GM19324 (cell line): Measurements from ENCODE around the gene TMEM40.
"Not testable (repeated sequence)": the region's sequence is repeated elsewhere in the genome, so short reads cannot be mapped to it uniquely, and the experiment has no call there.

Experiments
- ATAC-seq: cut with Tn5 transposase; IDR thresholded peaks from one replicate; pipeline ENCODE4 v1.9.1; 2021; ENCODE audit warnings: mild to moderate bottlenecking, moderate library complexity; ENCODE audit not compliant: unreplicated experiment, low FRiP score

TMEM40 gene, protein sequence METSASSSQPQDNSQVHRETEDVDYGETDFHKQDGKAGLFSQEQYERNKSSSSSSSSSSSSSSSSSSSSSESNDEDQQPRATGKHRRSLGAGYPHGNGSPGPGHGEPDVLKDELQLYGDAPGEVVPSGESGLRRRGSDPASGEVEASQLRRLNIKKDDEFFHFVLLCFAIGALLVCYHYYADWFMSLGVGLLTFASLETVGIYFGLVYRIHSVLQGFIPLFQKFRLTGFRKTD

DNA sequence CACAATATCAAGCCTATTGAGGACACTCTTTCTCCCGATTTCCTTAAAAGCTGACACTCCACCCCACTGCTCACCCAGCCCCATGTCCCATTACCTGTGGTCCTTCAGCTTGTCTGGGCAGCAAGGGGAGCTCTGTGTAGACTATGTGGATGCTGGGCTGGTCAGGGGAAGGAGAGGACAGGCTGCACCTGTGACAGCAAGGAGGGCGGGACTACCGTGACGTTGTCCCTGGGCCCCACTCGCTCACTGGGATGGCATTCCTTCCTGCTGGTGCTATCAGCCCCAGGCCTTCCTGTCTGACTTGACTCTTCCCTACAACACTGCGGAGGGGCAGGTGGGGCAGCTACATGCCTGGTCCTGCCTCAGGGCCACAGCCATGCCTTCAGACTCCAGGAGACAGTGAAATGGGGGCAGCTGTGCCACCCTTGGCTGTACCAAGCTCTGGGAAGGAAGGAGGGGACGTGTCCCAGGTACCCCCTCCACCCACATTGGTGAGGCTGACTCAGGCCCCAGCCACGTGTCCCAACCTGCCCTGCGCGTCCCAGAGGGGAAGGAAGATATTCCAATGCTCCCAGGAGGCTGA, at the start of gene TMEM40:
TMEM40 (minus strand) TSS at position 163 of the 583 bp plus-strand sequence. CDS start 9,427 bp downstream, outside the sequence.
- ATAC-seq, result no peak

DNA sequence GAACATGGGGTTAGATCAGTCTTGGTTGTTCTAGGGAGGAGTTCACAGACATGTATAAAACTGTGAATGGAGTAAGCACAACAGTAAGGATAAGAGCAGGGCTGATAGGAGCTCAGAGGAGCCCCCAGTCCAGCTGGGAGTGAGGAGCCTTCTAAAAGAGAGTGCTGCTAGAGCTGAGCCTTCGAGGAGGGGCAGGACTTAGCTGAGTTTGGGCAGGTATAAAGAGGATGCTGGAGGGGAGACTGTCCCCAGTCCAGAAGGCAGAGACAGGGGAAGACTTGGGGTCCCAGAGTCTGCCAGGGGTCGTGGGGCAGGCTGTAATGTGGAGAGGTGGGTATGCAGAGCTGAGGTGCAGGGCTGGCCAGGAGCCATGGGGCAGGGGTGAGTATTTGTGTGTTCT, 49.5 kb upstream of the TMEM40 start:
- ATAC-seq, result no peak

DNA sequence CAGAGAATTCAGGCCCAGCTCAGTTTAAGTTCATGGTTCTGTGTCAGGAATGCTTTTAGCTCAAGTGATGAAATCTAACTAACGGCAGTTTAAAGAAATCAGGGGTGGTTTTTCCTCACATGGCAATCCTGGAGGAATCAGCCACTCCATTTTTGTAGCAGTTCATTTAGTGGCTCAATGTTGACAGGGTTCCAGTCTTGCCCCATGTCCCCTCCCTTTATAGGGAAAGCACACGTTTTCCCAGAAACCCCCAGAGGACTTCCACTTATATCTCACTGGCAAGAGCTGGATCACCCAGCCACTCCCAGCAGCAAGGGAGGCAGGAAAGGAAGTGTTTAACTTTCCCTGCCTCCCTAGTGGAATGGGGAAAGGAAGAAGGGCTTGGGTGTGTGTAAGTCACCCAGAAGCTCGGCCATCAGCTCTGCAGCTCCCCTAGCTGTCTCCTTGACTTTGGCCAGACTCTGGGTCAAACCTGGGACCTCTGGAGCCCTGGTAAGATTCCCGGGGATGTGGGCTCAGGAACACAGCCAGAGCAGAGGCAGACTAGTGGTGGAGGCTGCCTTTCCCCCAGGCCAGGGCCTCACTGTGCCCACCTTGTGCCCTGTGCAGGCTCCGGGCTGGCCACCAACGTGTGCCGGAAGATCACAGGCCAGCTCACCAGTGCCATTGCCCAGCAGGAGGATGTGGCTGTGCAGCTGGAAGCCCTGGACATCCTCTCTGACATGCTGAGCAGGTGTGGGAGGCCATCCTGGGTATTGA, 48.7 kb upstream of the TMEM40 start:
- ATAC-seq, result no peak

DNA sequence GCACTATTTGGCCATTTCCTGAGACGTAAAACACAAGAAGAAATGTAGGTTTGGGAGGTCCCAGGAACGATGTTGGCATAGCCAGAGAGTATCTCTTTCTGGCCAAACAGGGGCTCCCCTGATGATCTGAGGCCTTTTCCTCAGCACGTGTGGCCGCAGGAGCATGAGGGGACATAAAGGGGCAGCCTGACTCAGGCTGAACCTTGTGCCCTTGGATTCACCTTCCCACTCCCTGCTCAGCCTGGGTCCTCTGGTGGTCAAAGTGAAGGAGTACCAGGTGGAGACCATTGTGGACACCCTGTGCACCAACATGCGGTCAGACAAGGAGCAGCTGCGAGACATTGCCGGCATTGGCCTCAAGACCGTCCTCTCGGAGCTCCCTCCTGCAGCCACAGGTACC, 48.0 kb upstream of the TMEM40 start:
- no peak for ATAC-seq

DNA sequence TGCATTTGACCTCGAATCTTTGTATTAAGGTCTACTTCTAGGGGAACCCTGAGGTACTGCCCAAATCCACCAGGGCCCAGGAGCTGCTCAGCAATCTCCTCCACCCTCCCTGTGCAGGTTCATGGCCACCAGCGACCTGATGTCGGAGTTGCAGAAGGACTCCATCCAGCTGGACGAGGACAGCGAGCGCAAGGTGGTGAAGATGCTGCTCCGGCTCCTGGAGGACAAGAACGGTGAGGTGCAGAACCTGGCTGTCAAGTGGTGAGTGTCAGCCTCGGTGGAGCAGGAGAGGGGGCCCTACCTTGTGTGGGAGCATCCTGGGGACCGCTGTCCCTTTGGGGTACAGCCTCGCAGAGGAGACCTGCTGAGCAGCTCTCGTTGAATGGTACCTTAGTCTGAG, 44.3 kb upstream of the TMEM40 start:
- ATAC-seq, result no peak

DNA sequence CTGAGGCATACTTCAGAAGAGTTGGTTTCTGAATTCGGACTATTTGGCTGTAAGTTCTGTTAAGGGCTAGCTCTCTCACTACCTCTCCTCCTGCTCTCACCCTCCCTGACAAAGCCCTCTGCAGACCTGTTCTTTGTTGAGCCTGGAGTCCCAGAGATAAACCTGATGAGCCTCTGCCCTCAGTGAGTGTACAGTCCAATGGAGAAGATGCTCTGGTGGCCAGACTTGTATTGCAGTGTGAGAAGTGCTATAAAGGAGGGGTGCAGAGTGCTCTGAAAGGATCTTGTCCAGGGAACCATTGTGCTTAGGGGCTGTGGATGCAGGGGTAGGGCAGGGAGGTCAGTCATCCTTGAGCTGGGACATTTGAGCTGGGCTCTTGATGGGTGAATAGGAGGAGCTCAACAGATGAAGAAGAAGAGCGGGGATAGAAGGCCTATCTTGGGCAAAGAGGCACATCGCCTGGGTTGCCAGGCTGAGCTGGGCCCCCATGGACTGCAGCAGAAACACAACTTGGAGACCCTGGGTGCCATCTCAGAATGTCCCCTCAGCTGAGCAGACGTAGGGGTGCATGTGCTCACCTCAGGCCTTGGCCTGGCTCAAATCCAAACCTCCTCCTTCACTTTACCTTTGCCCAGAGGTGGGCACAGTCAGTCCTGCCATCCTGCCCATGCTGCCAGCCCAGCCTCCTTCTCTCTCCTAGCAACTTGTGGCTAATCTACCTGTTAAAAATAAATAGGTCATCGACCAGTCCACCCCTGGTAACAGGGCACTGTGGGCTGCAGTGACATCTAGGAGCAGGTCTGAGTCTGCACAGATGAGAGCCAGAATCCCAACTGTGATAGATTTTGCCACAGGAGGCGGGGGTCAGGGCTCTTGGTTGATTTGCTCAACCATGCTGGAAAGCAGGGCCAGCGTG, 40.7 kb upstream of the TMEM40 start:
- no peak for ATAC-seq

DNA sequence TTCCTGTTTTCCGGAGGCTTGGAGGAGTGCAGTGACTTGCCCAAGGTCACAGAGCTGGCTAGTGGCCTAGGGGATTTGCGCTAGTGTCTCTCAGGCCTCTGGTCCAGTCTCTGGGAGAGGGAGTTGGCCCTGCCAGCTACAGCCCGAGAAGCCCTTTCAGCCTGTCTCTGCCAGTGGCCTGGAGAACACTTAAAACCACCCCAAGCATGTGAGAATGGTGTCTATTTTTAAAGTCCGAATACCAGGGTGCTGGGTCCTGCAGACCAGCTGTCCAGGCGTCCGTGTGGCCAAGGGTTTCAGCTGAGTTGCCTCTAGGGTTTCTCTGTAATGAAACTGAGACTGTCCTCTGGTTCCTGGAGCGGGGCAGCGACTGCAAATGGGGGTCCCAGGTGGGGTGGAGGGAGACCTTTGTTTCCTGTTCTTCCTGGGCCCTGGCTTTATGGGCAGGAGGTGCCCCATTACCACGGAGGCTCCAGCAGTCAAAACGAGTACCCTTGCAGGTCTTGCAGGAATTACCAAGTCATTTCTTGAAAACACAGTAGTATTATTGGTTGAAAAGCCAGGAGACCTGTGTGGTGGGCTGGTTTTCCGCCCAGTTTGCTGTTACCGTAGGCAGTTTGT, 39.6 kb upstream of the TMEM40 start:
- ATAC-seq, result no peak

DNA sequence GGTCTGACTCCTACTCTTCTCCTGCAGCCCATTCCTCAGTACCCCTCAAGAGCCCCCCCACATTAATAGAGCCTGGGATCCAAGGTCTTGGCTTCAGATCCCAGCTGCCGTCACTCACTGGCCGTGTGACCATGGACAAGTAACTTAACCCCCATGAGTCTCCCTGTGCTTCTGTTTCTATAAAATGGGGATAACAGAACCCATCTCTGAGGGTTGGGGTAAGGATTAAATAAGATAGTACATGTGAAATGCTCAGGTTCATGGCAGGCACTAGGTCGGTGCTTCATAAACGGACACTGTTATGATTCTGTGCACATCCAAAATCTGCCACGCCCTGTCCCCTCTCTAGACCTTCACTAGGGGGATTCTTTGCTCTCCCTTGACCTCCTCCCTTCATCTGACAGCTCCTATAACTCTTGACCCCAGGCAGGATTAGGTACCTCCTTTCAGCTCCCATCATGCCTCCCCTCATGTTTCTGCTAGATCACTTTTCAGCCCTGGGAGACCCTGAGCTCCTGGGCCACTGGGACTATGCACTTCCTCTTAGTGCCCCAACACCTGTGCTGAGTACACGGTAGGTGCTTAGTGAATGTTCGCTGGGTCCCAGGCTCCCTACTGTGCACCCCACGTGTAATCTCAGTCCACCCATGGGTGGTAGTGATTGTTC, 39.0 kb upstream of the TMEM40 start:
- no peak for ATAC-seq

DNA sequence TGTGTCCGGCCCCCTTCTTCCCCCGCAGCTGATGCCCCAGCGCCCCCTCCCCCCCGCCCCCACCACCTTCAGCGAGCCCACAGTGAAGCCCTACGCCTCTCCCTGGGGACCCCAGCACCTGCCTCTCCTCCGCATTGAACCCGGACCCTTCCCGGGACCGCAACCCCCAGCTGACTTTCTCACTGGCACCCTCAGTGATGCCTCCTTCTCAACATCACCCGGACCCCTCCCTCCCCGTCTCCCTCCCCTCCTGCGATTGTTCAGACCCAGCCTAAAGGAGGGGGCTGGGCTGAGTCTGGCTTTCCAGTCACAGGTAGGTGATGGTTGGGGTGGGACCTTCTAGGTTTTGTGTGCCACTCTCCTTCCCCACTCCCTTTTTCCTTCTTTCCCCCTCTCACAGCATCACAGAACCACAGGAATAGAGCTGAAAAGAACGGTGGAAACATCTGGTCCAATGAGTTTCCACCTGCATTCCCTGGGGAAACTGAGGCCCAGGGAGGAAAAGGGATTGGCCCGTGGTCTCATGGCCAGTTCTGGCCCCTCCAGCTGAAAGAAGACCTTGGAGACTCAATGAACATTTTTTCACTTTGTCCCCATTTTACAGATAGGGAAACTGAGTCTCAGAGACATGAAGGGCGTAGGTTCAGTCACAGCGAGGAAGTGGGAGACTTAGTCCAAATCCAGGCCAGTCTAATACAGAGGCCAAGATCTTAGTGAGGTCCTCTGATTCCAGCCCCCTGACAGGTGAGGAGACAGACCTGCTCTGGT, 38.2 kb upstream of the TMEM40 start:
- ATAC-seq, result no peak

DNA sequence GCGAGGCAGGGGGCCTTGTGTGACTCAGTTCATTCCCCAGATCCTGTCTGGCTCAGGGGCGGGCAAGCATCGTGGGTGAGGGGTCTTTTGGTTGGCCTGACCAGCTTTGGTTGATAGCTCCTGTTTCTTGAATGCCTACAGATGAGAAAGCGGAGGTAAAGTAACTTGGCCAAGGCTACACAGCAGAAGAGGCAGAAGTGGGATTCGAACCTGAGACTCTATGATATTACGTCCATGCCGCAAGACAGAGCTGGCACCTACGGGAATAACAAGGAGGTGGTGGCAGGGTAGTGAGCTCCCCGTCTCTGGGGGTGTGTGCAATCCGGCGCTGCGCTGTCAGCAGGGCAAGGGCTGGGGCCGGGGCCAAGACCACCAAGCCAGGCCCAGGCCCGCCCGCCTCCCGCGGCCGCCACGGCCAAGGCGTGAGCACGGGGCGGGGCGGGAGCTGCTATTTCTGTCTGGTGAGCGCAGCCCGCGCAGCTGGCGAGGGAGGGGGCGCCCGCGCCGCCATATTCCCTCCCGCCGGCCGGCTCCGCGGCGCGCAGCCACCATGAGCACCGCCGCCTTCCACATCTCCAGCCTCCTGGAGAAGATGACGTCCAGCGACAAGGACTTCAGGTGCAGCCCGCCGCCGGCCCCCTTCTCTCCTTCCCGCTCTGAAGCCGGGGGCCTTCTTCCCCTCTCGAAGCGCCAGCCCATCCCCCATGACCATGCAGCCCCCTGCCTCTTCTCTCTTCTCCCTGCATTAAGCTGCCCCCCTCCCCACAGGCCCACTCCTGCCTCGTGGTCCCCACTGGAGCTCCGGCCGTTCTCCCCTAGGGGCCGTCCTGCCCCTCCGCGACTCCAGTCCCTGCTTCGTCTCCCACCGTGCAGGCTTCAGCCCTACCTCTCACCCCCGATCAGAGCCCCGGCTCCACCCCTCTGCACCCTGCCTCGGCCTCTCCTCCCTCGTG, 37.4 kb upstream of the TMEM40 start, which contains the start of gene CAND2:
CAND2 (plus strand) TSS at position 510 of the 953 bp plus-strand sequence; CDS start at position 551, 41 bp downstream.
- no peak for ATAC-seq

DNA sequence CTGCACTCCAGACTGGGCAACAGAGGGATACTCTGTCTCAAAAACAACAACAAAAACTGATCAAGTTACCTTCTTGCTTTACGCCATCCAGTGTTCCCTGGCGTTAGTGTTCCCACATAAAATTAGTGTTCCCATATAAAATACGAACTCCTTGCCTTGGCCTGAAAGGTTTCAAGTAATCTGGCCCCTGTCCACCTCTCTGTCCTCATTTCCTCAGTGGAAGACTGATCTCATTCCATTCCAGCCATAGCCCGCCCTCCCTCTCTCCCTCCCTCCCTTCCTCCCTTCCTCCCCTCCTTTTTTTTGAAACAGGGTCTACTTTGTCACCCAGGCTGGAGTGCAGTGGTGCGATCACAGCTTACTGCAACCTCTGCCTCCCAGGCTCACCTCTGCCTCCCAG, 34.6 kb upstream of the TMEM40 start:
- ATAC-seq, result no peak

DNA sequence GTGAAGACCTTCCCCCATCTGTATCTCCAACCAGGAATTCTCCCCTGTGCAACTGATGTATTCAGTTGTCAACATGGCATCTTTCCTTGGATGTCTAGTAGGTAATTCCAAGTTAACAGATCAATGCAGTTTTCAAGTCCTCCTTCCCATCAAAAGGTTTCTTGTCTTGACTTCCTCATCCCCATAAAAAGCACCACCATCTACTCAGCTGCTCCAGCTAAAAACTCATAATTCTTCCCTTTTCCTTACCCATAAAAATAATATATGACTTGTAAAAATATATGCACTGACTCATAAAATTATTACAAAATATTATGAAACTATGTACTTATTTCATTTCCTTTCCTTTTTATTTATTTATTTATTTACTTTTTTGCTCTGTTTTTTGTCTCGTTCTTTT, 32.4 kb upstream of the TMEM40 start:
- ATAC-seq, result no peak

DNA sequence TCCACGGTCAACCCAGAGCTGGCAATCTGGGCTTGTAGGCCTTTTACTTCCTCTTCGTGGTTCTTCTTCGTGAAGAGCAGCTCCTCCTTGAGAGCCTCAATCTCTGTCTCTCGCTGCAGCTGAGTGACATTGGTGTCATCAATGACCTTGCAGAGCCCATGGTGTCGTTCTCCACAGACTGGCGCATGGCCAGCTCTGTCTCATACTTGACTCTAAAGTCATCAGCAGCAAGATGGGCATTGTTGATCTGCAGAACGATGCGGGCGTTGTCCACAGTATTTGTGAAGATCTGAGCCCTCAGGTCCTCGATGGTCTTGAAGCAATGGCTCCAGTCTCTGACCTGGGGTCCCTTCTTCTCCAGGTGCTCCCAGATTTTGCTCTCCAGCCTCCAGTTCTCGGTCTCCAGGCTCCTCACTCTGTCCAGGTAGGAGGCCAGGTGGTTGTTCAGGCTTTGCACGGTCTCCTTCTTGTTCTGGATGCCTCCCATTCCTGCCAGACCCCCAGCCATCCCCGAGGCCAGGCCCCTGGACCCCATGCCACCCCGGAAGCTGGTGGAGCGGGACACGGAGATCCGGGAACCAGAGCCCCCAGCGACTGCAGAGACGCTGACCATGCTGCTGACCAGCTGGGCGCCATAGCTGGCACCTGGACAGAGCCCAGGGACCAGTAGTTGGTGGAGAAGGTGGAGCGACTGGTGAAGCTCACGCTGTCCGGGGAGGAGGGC, 29.1 kb upstream of the TMEM40 start:
- not testable (repeated sequence) for ATAC-seq

DNA sequence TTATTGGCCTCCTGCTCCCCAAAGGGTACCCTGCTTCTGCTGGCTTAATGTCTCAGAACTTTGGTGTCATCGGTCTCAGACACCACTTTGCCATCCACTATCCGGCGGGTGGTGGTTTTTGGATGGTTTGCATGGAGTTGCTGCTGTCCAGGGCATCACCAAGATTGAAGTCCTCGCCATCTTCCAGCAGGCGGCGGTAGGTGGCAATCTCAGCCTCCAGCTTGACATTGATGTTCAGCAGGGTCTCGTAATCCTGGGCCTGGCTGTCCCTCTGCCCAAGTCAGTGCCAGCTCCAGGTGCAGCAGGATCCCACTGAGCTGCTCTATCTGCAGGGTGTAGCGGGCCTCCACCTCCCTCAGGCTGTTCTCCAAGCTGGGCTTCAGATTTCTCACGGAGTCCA, 28.3 kb upstream of the TMEM40 start:
- not testable (repeated sequence) for ATAC-seq

DNA sequence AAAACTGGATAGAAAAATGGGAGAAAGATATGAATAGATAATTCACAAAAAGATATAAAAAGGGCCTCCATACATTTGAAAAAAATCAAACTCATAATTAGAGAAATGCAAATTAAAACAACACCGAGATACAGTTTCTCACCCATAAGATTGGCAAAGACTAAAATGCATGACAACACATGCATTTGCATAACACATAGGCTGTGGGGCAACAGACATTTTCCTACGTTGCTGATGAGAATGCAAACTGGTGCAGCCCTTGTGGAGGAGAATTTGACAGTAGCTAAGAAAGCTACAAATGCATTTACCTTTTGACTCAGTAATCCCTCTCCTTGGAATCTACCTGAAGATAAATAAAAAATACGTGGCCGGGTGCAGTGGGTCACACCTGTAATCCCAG, 26.0 kb upstream of the TMEM40 start:
- ATAC-seq, result no peak

DNA sequence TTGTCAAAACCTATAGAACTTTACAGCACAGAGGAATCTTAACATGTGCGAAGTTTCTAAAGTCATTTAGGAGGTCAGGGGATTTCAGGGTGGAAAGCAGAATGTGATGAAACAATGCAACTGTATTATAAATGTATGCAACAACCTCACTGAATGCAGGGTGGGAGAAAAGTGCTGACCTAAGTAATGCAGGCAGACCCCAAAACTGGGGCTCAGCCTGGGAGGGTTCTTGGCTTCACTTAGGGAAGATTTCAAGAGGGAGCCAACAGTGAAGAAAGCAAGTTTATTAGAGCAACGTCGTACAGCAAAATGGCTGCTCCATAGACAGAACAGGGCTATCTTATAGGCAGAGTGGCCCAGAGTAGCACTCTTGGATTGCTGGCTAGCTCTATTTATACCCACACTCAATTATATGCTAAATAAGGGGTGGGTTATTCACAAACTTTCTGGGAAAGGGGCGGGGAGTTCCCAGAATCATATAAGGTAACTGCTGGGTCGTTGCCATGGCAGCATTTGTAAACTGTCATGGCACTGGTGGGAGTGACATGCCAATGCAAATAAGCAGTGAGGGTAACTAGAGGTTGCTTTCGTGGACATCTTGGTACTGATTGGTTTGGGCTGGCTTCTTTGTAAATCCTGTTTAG, 23.2 kb upstream of the TMEM40 start:
- ATAC-seq, result no peak

DNA sequence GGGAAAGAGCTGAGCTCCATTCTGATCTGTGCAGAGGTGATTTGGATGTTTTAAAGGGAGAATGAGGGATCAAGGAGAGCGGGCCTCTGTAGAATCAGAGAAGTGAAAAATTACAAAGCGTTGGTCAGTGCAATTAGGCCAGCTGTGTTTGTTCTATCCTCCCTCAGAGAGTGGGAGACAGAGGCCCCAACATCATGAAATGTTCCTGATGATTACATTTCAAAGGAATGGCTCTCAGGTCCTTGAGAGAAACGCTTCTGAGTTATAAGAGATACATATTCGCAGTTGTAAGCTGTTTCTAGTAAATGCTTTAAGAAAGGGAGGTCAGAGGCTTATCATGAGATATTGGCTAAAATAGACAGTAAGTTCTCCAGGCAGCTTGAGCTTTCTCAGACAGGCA, 21.7 kb upstream of the TMEM40 start:
- no peak for ATAC-seq
